ENCODE data around the gene SPAG16.

The SPAG16 gene

DNA sequence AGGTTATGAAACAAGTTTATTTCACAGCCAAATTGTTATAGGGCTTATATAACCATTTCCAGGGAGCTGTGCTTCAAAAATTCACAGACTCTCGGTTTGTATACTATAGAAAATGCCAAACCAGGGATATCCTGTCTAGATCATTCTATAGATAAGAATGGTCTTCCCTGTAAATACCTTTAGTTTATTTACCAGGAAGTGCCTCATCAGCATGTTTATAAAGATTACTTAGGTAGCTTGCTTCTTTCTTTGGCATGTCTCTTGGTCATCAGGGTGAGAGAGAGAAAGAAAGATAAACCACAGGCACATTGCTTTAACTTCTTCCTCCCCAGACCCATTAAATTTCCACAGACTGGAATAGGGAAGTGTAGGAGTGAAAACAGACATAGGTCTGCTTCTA lies 439.4 kb downstream of the SPAG16 start:
- no peak for ATAC-seq
- TF ChIP-seq ZC3H10 (CRISPR knock-in tag; IDR thresholded peaks at IDR 0.05) (no peak), OSR1 (CRISPR knock-in tag; IDR thresholded peaks at IDR 0.05) (no peak), ESRRG (CRISPR knock-in tag; IDR thresholded peaks at IDR 0.05) (no peak), PPARA (CRISPR knock-in tag; IDR thresholded peaks at IDR 0.05; ENCODE audit: borderline replicate concordance) (no peak), GLIS3 (CRISPR knock-in tag; IDR thresholded peaks at IDR 0.05) (no peak), ZNF8 (CRISPR knock-in tag; IDR thresholded peaks at IDR 0.05) (no peak), ISL1 (CRISPR knock-in tag; IDR thresholded peaks at IDR 0.05) (no peak), TOX (CRISPR knock-in tag; IDR thresholded peaks at IDR 0.05; ENCODE audit: borderline replicate concordance) (no peak), ZNF70 (CRISPR knock-in tag; IDR thresholded peaks at IDR 0.05) (no peak), TCF4 (CRISPR knock-in tag; IDR thresholded peaks at IDR 0.05; ENCODE audit: borderline replicate concordance) (no peak)
- TF ChIP-seq, protein P1, sequence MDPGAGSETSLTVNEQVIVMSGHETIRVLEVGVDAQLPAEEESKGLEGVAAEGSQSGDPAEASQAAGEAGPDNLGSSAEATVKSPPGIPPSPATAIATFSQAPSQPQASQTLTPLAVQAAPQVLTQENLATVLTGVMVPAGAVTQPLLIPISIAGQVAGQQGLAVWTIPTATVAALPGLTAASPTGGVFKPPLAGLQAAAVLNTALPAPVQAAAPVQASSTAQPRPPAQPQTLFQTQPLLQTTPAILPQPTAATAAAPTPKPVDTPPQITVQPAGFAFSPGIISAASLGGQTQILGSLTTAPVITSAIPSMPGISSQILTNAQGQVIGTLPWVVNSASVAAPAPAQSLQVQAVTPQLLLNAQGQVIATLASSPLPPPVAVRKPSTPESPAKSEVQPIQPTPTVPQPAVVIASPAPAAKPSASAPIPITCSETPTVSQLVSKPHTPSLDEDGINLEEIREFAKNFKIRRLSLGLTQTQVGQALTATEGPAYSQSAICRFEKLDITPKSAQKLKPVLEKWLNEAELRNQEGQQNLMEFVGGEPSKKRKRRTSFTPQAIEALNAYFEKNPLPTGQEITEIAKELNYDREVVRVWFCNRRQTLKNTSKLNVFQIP (CRISPR knock-in tag; IDR thresholded peaks at IDR 0.05; ENCODE audit: borderline replicate concordance, low read depth) = no peak
- TF ChIP-seq, protein P2, sequence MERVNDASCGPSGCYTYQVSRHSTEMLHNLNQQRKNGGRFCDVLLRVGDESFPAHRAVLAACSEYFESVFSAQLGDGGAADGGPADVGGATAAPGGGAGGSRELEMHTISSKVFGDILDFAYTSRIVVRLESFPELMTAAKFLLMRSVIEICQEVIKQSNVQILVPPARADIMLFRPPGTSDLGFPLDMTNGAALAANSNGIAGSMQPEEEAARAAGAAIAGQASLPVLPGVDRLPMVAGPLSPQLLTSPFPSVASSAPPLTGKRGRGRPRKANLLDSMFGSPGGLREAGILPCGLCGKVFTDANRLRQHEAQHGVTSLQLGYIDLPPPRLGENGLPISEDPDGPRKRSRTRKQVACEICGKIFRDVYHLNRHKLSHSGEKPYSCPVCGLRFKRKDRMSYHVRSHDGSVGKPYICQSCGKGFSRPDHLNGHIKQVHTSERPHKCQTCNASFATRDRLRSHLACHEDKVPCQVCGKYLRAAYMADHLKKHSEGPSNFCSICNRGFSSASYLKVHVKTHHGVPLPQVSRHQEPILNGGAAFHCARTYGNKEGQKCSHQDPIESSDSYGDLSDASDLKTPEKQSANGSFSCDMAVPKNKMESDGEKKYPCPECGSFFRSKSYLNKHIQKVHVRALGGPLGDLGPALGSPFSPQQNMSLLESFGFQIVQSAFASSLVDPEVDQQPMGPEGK (CRISPR knock-in tag; IDR thresholded peaks at IDR 0.05; ENCODE audit: borderline replicate concordance) = no peak

DNA sequence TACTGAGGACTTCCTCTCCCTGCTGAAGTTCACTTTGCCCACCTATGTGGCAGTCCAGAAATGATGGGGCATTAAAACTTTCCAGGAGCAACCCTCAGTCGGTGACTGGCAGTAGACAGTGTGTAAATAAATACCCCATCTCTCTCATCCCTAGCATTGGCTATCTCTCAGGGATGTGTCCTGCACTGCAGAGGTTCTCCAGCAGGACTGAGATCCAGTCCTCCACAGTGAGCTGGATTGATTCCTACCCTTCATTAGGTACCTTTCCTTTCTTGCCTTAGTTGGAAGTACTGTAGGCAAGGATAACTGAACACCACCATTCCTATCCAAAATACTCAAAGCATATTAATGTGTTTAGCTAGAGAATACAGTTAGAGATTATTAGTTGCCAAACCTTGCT lies 441.8 kb downstream of the SPAG16 start:
- TF ChIP-seq ESRRG (CRISPR knock-in tag; IDR thresholded peaks at IDR 0.05) = no peak
- TF ChIP-seq TCF4 (CRISPR knock-in tag; IDR thresholded peaks at IDR 0.05; ENCODE audit: borderline replicate concordance) = no peak
- no peak for TF ChIP-seq PPARA (CRISPR knock-in tag; IDR thresholded peaks at IDR 0.05; ENCODE audit: borderline replicate concordance)
- no peak for TF ChIP-seq ZNF70 (CRISPR knock-in tag; IDR thresholded peaks at IDR 0.05)
- ATAC-seq = no peak

DNA sequence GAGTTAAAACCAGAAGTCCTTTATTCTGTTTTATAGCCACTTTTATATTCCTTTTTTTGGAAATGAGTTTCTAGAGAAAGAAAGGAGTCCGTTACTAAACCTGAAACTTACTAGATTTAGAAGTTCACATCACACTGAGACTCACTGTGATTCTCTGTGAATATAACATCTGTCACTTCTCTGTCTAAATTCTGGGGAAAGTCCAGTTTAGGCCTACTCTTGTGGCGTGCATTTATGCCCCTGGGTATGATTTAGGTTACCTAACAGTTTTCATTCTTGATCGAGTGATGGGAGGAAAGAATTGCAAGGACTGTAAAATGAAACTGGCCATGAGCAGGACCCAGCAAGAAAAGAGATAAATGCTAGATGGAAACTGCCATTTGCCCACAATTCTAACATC lies 449.6 kb downstream of the SPAG16 start:
- no peak for ATAC-seq
- TF ChIP-seq SNAI2 (CRISPR knock-in tag; IDR thresholded peaks at IDR 0.05) (no peak), GLIS3 (CRISPR knock-in tag; IDR thresholded peaks at IDR 0.05) (no peak), RARB (CRISPR knock-in tag; IDR thresholded peaks at IDR 0.05) (no peak), ZNF8 (CRISPR knock-in tag; IDR thresholded peaks at IDR 0.05) (no peak), ARNTL (CRISPR knock-in tag; IDR thresholded peaks at IDR 0.05; ENCODE audit: borderline replicate concordance, low read depth) (no peak), TCF4 (CRISPR knock-in tag; IDR thresholded peaks at IDR 0.05; ENCODE audit: borderline replicate concordance) (no peak), ISL1 (CRISPR knock-in tag; IDR thresholded peaks at IDR 0.05) (no peak), ZFP3 (CRISPR knock-in tag; IDR thresholded peaks at IDR 0.05) (no peak), ZC3H10 (CRISPR knock-in tag; IDR thresholded peaks at IDR 0.05) (no peak), CSDC2 (CRISPR knock-in tag; IDR thresholded peaks at IDR 0.05) (no peak), OSR1 (CRISPR knock-in tag; IDR thresholded peaks at IDR 0.05) (no peak), ZFP30 (CRISPR knock-in tag; IDR thresholded peaks at IDR 0.05) (no peak), ESRRG (CRISPR knock-in tag; IDR thresholded peaks at IDR 0.05) (no peak)
- TF ChIP-seq, protein P3, sequence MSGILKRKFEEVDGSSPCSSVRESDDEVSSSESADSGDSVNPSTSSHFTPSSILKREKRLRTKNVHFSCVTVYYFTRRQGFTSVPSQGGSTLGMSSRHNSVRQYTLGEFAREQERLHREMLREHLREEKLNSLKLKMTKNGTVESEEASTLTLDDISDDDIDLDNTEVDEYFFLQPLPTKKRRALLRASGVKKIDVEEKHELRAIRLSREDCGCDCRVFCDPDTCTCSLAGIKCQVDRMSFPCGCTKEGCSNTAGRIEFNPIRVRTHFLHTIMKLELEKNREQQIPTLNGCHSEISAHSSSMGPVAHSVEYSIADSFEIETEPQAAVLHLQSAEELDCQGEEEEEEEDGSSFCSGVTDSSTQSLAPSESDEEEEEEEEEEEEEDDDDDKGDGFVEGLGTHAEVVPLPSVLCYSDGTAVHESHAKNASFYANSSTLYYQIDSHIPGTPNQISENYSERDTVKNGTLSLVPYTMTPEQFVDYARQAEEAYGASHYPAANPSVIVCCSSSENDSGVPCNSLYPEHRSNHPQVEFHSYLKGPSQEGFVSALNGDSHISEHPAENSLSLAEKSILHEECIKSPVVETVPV (CRISPR knock-in tag; IDR thresholded peaks at IDR 0.05) = no peak
- TF ChIP-seq, protein P4, sequence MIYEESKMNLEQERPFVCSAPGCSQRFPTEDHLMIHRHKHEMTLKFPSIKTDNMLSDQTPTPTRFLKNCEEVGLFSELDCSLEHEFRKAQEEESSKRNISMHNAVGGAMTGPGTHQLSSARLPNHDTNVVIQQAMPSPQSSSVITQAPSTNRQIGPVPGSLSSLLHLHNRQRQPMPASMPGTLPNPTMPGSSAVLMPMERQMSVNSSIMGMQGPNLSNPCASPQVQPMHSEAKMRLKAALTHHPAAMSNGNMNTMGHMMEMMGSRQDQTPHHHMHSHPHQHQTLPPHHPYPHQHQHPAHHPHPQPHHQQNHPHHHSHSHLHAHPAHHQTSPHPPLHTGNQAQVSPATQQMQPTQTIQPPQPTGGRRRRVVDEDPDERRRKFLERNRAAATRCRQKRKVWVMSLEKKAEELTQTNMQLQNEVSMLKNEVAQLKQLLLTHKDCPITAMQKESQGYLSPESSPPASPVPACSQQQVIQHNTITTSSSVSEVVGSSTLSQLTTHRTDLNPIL (CRISPR knock-in tag; IDR thresholded peaks at IDR 0.05; ENCODE audit: low read depth) = no peak
- TF ChIP-seq, protein P1 (CRISPR knock-in tag; IDR thresholded peaks at IDR 0.05; ENCODE audit: borderline replicate concordance, low read depth) = no peak

DNA sequence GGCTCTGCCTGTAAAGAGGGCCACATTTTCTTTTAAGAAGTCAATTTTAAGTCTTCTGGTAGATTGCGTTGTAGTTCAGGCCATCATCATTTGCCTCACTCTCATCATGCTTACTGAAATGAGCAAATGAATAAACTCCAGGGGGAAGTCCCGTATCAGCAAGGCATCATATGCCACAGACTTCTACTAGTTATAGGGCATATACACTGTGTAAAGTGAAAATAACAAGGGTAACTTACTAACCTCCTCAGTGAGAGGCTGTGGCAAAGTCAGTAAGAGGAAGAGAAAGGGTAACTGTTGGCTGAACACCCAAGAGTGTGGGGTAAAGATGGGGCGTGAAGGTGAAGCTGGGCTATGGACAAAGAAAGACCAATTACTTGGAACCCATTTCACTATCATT lies 456.2 kb downstream of the SPAG16 start:
- TF ChIP-seq TCF4 (CRISPR knock-in tag; IDR thresholded peaks at IDR 0.05; ENCODE audit: borderline replicate concordance) (no peak), RARB (CRISPR knock-in tag; IDR thresholded peaks at IDR 0.05) (no peak), BACH2 (CRISPR knock-in tag; IDR thresholded peaks at IDR 0.05; ENCODE audit: borderline replicate concordance) (no peak), ISL1 (CRISPR knock-in tag; IDR thresholded peaks at IDR 0.05) (no peak)
- TF ChIP-seq, protein P5, sequence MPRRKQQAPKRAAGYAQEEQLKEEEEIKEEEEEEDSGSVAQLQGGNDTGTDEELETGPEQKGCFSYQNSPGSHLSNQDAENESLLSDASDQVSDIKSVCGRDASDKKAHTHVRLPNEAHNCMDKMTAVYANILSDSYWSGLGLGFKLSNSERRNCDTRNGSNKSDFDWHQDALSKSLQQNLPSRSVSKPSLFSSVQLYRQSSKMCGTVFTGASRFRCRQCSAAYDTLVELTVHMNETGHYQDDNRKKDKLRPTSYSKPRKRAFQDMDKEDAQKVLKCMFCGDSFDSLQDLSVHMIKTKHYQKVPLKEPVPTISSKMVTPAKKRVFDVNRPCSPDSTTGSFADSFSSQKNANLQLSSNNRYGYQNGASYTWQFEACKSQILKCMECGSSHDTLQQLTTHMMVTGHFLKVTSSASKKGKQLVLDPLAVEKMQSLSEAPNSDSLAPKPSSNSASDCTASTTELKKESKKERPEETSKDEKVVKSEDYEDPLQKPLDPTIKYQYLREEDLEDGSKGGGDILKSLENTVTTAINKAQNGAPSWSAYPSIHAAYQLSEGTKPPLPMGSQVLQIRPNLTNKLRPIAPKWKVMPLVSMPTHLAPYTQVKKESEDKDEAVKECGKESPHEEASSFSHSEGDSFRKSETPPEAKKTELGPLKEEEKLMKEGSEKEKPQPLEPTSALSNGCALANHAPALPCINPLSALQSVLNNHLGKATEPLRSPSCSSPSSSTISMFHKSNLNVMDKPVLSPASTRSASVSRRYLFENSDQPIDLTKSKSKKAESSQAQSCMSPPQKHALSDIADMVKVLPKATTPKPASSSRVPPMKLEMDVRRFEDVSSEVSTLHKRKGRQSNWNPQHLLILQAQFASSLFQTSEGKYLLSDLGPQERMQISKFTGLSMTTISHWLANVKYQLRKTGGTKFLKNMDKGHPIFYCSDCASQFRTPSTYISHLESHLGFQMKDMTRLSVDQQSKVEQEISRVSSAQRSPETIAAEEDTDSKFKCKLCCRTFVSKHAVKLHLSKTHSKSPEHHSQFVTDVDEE (CRISPR knock-in tag; IDR thresholded peaks at IDR 0.05) = no peak
- no peak for ATAC-seq
